WTC11 (cell line): Measurements from ENCODE around the gene AGPAT4. TPM values are rescaled to one million over a fixed set of nuclear protein-coding genes. Genes with fewer than 3 reads are reported as not detected.

Source experiments
- ATAC-seq: fragments of 200-7000 bp; cut with Tn5 transposase; 2 replicates; pipeline ENCODE4 v1.10.0; 2021; ENCODE audit warnings: mild to moderate bottlenecking, moderate library complexity
- CTCF ChIA-PET: fragments of 300-600 bp; sonication (Branson Sonifier 250); formaldehyde crosslinking; loops from one replicate; lab custom pipeline; 2021; ENCODE audit warnings: antibody characterized with exemption; lab: Charles Lee
- POLR2A ChIA-PET: fragments of 350-600 bp; sonication (Branson Sonifier 250); formaldehyde crosslinking; loops from one replicate; lab custom pipeline; 2021; ENCODE audit warnings: antibody characterized with exemption; lab: Charles Lee
- DNase-seq: peaks from one replicate; pipeline ENCODE4 v3.0.0; 2021; ENCODE audit warnings: low spot score
- H3K27ac Mint-ChIP-seq: 2 replicates; pipeline ENCODE4 v1.8.0; 2021; ENCODE audit warnings: mixed read lengths
- H3K27me3 Mint-ChIP-seq: 2 replicates; pipeline ENCODE4 v1.8.0; 2021; ENCODE audit warnings: low read depth, mild to moderate bottlenecking, moderate library complexity, mixed read lengths
- H3K36me3 Mint-ChIP-seq: 2 replicates; pipeline ENCODE4 v1.8.0; 2021; ENCODE audit warnings: mixed read lengths
- H3K4me1 Mint-ChIP-seq: 2 replicates; pipeline ENCODE4 v1.8.0; 2022; ENCODE audit warnings: mixed read lengths
- H3K4me3 Mint-ChIP-seq: 2 replicates; pipeline ENCODE4 v1.8.0; 2021; ENCODE audit warnings: mild to moderate bottlenecking, moderate library complexity, mixed read lengths
- H3K9me3 Mint-ChIP-seq: 2 replicates; pipeline ENCODE4 v1.8.0; 2021; ENCODE audit warnings: mixed read lengths
- ELF4 ChIP-seq: sonication (generic); formaldehyde crosslinking; IDR thresholded peaks from 2 replicates; pipeline ENCODE4 v1.8.1; 2022; ENCODE audit warnings: low read depth, mild to moderate bottlenecking, moderate library complexity, missing genetic modification reagents
- ESRRA ChIP-seq: sonication (generic); formaldehyde crosslinking; IDR thresholded peaks from 2 replicates; pipeline ENCODE4 v1.8.1; 2022; ENCODE audit warnings: mild to moderate bottlenecking, missing genetic modification reagents, borderline replicate concordance
- KAT7 ChIP-seq: sonication (generic); formaldehyde crosslinking; IDR thresholded peaks from 2 replicates; pipeline ENCODE4 v1.8.1; 2023; ENCODE audit warnings: missing genetic modification reagents, mild to moderate bottlenecking, borderline replicate concordance
- MYBL2 ChIP-seq: sonication (generic); formaldehyde crosslinking; IDR thresholded peaks from 2 replicates; pipeline ENCODE4 v1.8.1; 2023; ENCODE audit warnings: mild to moderate bottlenecking, moderate library complexity, missing genetic modification reagents
- NR3C1 ChIP-seq: sonication (generic); formaldehyde crosslinking; conservative IDR thresholded peaks from 2 replicates; pipeline ENCODE4 v1.8.1; 2023; ENCODE audit warnings: low read depth, mild to moderate bottlenecking, missing genetic modification reagents
- PRRX2 ChIP-seq: fragments of 250-450 bp; sonication (Bioruptor Pico); IDR thresholded peaks from 2 replicates; pipeline ENCODE4 v1.8.0; 2021; ENCODE audit warnings: mild to moderate bottlenecking
- SOX15 ChIP-seq: fragments of 250-450 bp; sonication (Bioruptor Pico); IDR thresholded peaks from 2 replicates; pipeline ENCODE4 v1.9.0; 2021; ENCODE audit warnings: mild to moderate bottlenecking
- ZNF416 ChIP-seq: fragments of 250-450 bp; sonication (Bioruptor Pico); IDR thresholded peaks from 2 replicates; pipeline ENCODE4 v1.9.0; 2021; ENCODE audit warnings: mild to moderate bottlenecking, inconsistent platforms
- ZNF423 ChIP-seq: fragments of 250-450 bp; sonication (Bioruptor Pico); IDR thresholded peaks from 2 replicates; pipeline ENCODE4 v2.1.2; 2022; ENCODE audit warnings: mild to moderate bottlenecking, moderate library complexity
- ZNF671 ChIP-seq: fragments of 250-450 bp; sonication (Bioruptor Pico); IDR thresholded peaks from 2 replicates; pipeline ENCODE4 v1.8.0; 2021; ENCODE audit warnings: mild to moderate bottlenecking
- total RNA-seq: library from RNA; stranded (reverse); gene quantifications from 3 replicates; pipeline ENCODE4 v1.2.3, GENCODE V29; 2021
- TF ChIP-seq, protein P1 (sequence below): fragments of 250-450 bp; sonication (Bioruptor Pico); IDR thresholded peaks from 2 replicates; pipeline ENCODE4 v1.9.0; 2021; ENCODE audit warnings: mild to moderate bottlenecking
- TF ChIP-seq, protein P2 (sequence below): sonication (generic); formaldehyde crosslinking; IDR thresholded peaks from 2 replicates; pipeline ENCODE4 v1.8.1; 2023; ENCODE audit warnings: mild to moderate bottlenecking, missing genetic modification reagents
- TF ChIP-seq, protein P3 (sequence below): sonication (generic); formaldehyde crosslinking; IDR thresholded peaks from 2 replicates; pipeline ENCODE4 v1.8.0; 2022; ENCODE audit warnings: mild to moderate bottlenecking, missing genetic modification reagents
- TF ChIP-seq, protein P4 (sequence below): sonication (generic); formaldehyde crosslinking; IDR thresholded peaks from 2 replicates; pipeline ENCODE4 v1.8.1; 2023; ENCODE audit warnings: mild to moderate bottlenecking, missing genetic modification reagents, borderline replicate concordance
- TF ChIP-seq, protein P5 (sequence below): sonication (generic); formaldehyde crosslinking; IDR thresholded peaks from 2 replicates; pipeline ENCODE4 v1.8.1; 2023; ENCODE audit warnings: mild to moderate bottlenecking, missing genetic modification reagents
- TF ChIP-seq, protein P6 (sequence below): fragments of 200-600 bp; IDR thresholded peaks from 2 replicates; pipeline ENCODE4 v1.8.0; 2022; ENCODE audit warnings: antibody characterized with exemption
- TF ChIP-seq, protein P7 (sequence below): sonication (generic); formaldehyde crosslinking; IDR thresholded peaks from 2 replicates; pipeline ENCODE4 v1.8.0; 2022; ENCODE audit warnings: missing genetic modification reagents

The AGPAT4 gene
- total RNA-seq, 1 experiment from 2014 or later, result 19.7 TPM

DNA sequence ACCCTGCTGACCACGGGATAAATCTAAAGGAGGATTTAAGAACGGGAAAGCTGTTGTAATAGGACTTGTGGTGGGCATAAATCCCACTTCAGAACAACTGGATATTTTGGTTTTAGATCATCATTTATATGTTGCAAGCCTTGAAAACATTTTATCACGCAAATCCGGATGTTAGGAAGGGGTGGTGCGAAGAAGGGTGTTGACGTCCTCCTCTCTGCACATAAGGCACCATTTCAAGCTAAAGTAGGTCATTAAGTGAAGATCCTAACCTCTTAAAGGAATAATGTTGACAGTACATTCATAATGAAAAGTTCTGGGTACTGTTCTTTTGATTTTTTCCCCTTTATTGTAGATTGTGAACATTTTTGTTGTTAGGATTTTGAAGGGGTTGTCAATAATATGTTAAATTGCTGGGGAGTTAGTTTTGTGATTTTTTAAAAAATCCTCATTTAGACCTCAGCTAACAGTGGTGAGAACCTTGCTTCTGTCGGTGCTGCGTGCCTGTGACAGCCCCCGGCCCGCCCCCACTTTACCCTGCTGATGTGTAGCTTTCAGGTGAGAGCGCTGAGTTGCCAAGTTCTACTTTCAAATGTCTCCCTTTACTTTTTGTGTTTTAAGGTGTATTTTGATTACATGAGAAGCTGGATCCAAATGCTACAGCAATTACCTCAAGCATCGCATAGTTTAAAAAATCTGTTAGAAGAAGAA, 193.4 kb downstream of the AGPAT4 start:
- H3K27ac Mint-ChIP-seq, result no peak overlapping the region
- no peaks in the 10 kb centered on the region for H3K9me3 Mint-ChIP-seq
- peaks cover 17% of the 10 kb centered on the region for H3K36me3 Mint-ChIP-seq
- no peaks in the 10 kb centered on the region for H3K27me3 Mint-ChIP-seq
- ATAC-seq, result no peak
- H3K4me3 Mint-ChIP-seq, result no peak overlapping the region
- POLR2A ChIA-PET, result no interaction called here
- no peaks in the 10 kb centered on the region for H3K4me1 Mint-ChIP-seq
- TF ChIP-seq, protein P1, sequence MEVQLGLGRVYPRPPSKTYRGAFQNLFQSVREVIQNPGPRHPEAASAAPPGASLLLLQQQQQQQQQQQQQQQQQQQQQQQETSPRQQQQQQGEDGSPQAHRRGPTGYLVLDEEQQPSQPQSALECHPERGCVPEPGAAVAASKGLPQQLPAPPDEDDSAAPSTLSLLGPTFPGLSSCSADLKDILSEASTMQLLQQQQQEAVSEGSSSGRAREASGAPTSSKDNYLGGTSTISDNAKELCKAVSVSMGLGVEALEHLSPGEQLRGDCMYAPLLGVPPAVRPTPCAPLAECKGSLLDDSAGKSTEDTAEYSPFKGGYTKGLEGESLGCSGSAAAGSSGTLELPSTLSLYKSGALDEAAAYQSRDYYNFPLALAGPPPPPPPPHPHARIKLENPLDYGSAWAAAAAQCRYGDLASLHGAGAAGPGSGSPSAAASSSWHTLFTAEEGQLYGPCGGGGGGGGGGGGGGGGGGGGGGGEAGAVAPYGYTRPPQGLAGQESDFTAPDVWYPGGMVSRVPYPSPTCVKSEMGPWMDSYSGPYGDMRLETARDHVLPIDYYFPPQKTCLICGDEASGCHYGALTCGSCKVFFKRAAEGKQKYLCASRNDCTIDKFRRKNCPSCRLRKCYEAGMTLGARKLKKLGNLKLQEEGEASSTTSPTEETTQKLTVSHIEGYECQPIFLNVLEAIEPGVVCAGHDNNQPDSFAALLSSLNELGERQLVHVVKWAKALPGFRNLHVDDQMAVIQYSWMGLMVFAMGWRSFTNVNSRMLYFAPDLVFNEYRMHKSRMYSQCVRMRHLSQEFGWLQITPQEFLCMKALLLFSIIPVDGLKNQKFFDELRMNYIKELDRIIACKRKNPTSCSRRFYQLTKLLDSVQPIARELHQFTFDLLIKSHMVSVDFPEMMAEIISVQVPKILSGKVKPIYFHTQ, result no peak
- TF ChIP-seq, protein P2, sequence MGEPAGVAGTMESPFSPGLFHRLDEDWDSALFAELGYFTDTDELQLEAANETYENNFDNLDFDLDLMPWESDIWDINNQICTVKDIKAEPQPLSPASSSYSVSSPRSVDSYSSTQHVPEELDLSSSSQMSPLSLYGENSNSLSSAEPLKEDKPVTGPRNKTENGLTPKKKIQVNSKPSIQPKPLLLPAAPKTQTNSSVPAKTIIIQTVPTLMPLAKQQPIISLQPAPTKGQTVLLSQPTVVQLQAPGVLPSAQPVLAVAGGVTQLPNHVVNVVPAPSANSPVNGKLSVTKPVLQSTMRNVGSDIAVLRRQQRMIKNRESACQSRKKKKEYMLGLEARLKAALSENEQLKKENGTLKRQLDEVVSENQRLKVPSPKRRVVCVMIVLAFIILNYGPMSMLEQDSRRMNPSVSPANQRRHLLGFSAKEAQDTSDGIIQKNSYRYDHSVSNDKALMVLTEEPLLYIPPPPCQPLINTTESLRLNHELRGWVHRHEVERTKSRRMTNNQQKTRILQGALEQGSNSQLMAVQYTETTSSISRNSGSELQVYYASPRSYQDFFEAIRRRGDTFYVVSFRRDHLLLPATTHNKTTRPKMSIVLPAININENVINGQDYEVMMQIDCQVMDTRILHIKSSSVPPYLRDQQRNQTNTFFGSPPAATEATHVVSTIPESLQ, result no peak
- TF ChIP-seq MYBL2 (CRISPR knock-in tag), result no peak
- no peak for TF ChIP-seq ZNF423 (CRISPR knock-in tag)
- no peak for TF ChIP-seq ESRRA (CRISPR knock-in tag)
- TF ChIP-seq, protein P3, sequence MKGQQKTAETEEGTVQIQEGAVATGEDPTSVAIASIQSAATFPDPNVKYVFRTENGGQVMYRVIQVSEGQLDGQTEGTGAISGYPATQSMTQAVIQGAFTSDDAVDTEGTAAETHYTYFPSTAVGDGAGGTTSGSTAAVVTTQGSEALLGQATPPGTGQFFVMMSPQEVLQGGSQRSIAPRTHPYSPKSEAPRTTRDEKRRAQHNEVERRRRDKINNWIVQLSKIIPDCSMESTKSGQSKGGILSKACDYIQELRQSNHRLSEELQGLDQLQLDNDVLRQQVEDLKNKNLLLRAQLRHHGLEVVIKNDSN (CRISPR knock-in tag), result no peak
- TF ChIP-seq, protein P4, sequence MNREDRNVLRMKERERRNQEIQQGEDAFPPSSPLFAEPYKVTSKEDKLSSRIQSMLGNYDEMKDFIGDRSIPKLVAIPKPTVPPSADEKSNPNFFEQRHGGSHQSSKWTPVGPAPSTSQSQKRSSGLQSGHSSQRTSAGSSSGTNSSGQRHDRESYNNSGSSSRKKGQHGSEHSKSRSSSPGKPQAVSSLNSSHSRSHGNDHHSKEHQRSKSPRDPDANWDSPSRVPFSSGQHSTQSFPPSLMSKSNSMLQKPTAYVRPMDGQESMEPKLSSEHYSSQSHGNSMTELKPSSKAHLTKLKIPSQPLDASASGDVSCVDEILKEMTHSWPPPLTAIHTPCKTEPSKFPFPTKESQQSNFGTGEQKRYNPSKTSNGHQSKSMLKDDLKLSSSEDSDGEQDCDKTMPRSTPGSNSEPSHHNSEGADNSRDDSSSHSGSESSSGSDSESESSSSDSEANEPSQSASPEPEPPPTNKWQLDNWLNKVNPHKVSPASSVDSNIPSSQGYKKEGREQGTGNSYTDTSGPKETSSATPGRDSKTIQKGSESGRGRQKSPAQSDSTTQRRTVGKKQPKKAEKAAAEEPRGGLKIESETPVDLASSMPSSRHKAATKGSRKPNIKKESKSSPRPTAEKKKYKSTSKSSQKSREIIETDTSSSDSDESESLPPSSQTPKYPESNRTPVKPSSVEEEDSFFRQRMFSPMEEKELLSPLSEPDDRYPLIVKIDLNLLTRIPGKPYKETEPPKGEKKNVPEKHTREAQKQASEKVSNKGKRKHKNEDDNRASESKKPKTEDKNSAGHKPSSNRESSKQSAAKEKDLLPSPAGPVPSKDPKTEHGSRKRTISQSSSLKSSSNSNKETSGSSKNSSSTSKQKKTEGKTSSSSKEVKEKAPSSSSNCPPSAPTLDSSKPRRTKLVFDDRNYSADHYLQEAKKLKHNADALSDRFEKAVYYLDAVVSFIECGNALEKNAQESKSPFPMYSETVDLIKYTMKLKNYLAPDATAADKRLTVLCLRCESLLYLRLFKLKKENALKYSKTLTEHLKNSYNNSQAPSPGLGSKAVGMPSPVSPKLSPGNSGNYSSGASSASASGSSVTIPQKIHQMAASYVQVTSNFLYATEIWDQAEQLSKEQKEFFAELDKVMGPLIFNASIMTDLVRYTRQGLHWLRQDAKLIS (CRISPR knock-in tag), result no peak
- TF ChIP-seq, protein P5, sequence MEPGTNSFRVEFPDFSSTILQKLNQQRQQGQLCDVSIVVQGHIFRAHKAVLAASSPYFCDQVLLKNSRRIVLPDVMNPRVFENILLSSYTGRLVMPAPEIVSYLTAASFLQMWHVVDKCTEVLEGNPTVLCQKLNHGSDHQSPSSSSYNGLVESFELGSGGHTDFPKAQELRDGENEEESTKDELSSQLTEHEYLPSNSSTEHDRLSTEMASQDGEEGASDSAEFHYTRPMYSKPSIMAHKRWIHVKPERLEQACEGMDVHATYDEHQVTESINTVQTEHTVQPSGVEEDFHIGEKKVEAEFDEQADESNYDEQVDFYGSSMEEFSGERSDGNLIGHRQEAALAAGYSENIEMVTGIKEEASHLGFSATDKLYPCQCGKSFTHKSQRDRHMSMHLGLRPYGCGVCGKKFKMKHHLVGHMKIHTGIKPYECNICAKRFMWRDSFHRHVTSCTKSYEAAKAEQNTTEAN (CRISPR knock-in tag), result no peak
- no peak for TF ChIP-seq SOX15 (CRISPR knock-in tag)
- TF ChIP-seq NR3C1 (CRISPR knock-in tag), result no peak
- TF ChIP-seq, protein P6, sequence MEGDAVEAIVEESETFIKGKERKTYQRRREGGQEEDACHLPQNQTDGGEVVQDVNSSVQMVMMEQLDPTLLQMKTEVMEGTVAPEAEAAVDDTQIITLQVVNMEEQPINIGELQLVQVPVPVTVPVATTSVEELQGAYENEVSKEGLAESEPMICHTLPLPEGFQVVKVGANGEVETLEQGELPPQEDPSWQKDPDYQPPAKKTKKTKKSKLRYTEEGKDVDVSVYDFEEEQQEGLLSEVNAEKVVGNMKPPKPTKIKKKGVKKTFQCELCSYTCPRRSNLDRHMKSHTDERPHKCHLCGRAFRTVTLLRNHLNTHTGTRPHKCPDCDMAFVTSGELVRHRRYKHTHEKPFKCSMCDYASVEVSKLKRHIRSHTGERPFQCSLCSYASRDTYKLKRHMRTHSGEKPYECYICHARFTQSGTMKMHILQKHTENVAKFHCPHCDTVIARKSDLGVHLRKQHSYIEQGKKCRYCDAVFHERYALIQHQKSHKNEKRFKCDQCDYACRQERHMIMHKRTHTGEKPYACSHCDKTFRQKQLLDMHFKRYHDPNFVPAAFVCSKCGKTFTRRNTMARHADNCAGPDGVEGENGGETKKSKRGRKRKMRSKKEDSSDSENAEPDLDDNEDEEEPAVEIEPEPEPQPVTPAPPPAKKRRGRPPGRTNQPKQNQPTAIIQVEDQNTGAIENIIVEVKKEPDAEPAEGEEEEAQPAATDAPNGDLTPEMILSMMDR, result no peak
- no peak for TF ChIP-seq ZNF416 (CRISPR knock-in tag)
- TF ChIP-seq ELF4 (CRISPR knock-in tag), result no peak
- TF ChIP-seq PRRX2 (CRISPR knock-in tag), result no peak
- no peak for TF ChIP-seq ZNF671 (CRISPR knock-in tag)
- TF ChIP-seq, protein P7, sequence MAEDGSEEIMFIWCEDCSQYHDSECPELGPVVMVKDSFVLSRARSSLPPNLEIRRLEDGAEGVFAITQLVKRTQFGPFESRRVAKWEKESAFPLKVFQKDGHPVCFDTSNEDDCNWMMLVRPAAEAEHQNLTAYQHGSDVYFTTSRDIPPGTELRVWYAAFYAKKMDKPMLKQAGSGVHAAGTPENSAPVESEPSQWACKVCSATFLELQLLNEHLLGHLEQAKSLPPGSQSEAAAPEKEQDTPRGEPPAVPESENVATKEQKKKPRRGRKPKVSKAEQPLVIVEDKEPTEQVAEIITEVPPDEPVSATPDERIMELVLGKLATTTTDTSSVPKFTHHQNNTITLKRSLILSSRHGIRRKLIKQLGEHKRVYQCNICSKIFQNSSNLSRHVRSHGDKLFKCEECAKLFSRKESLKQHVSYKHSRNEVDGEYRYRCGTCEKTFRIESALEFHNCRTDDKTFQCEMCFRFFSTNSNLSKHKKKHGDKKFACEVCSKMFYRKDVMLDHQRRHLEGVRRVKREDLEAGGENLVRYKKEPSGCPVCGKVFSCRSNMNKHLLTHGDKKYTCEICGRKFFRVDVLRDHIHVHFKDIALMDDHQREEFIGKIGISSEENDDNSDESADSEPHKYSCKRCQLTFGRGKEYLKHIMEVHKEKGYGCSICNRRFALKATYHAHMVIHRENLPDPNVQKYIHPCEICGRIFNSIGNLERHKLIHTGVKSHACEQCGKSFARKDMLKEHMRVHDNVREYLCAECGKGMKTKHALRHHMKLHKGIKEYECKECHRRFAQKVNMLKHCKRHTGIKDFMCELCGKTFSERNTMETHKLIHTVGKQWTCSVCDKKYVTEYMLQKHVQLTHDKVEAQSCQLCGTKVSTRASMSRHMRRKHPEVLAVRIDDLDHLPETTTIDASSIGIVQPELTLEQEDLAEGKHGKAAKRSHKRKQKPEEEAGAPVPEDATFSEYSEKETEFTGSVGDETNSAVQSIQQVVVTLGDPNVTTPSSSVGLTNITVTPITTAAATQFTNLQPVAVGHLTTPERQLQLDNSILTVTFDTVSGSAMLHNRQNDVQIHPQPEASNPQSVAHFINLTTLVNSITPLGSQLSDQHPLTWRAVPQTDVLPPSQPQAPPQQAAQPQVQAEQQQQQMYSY, result no peak
- no peak for TF ChIP-seq KAT7 (CRISPR knock-in tag)
- TF ChIP-seq, all 79 proteins: peak for 0
- CTCF ChIA-PET, result no interaction called here
- no peak for DNase-seq
